A549 (cell line): ENCODE data around the gene PMP22. TPM values are rescaled to one million over a fixed set of nuclear protein-coding genes. Genes with fewer than 3 reads are reported as not detected.

ENCODE experiments used
- ATAC-seq, 2 experiments: fragments of 200-7000 bp in 1 of 2; fragments of >200 bp in 1 of 2; cut with Nextera tagmentation in 1 of 2; cut with Tn5 transposase in 1 of 2; 3 replicates each; pipeline versions ENCODE4 v1.8.0 to v1.9.1; 2018 to 2020; ENCODE audit warnings: mild to moderate bottlenecking in 1 of 2, moderate library complexity in 1 of 2
- CTCF ChIA-PET: fragments of 300-600 bp; sonication (Branson Sonifier 250); formaldehyde crosslinking; extraction: SDS; loops from one replicate; lab custom pipeline; 2021; ENCODE audit warnings: antibody characterized with exemption, inconsistent platforms; lab: Yijun Ruan, JAX
- POLR2A ChIA-PET: fragments of 350-600 bp; formaldehyde crosslinking; extraction: SDS; loops from one replicate; lab custom pipeline; 2021; ENCODE audit warnings: antibody characterized with exemption, inconsistent platforms; lab: Yijun Ruan, JAX
- DNase-seq, 2 experiments: peaks; one replicate each; pipeline versions ENCODE4 v3.0.0 to v3.0.0-alpha.2; 2011 to 2016; ENCODE audit warnings: low read depth in 1 of 2, low spot score in 1 of 2
- FAIRE-seq: peaks from 2 replicates; lab custom pipeline; 2011; peaks lifted over from hg19 to GRCh38; lab: Jason Lieb, UNC
- H3K27ac ChIP-seq, 2 experiments: fragments of >200 bp; sonication (Bioruptor Twin); formaldehyde crosslinking; 3 replicates each; pipeline ENCODE4 v1.5.1; 2016 to 2017
- H3K4me1 ChIP-seq: fragments of >200 bp; sonication (Bioruptor Twin); formaldehyde crosslinking; 3 replicates; pipeline ENCODE4 v1.6.1; 2016
- H3K4me2 ChIP-seq: fragments of >200 bp; sonication (Bioruptor Twin); formaldehyde crosslinking; 3 replicates; pipeline ENCODE4 v1.6.1; 2016
- H3K4me3 ChIP-seq: fragments of >200 bp; sonication (Bioruptor Twin); formaldehyde crosslinking; 3 replicates; pipeline ENCODE4 v1.5.1; 2016
- H3K9me3 ChIP-seq: fragments of >200 bp; sonication (Bioruptor Twin); formaldehyde crosslinking; 3 replicates; pipeline ENCODE4 v1.6.1; 2016
- CHD2 ChIP-seq: fragments of 150-350 bp; IDR thresholded peaks from 2 replicates; pipeline ENCODE4 v1.6.1; 2014; ENCODE audit warnings: low read length; ENCODE audit not compliant: partially characterized antibody
- EHMT2 ChIP-seq: fragments of 200-600 bp; sonication (generic); IDR thresholded peaks from 2 replicates; pipeline ENCODE4 v1.6.1; 2016; ENCODE audit warnings: antibody characterized with exemption, low read depth, mild to moderate bottlenecking, moderate library complexity
- EP300 ChIP-seq, 2 experiments: fragments of >200 bp; sonication (Bioruptor Twin); formaldehyde crosslinking; IDR thresholded peaks; 2 replicates in 1 of 2; 3 replicates in 1 of 2; pipeline ENCODE4 v1.6.1; 2016 to 2017
- ESRRA ChIP-seq: fragments of 150-350 bp; IDR thresholded peaks from 2 replicates; pipeline ENCODE4 v1.6.1; 2014; ENCODE audit warnings: mild to moderate bottlenecking, low read length, borderline replicate concordance
- FOSL2 ChIP-seq, 2 experiments: fragments of 450-650 bp in 1 of 2; fragments of >200 bp in 1 of 2; sonication (Bioruptor Twin) in 1 of 2; formaldehyde crosslinking; IDR thresholded peaks; 2 replicates each; pipeline versions ENCODE4 v1.5.0 to v1.6.1; 2016 to 2020; ENCODE audit warnings: mild to moderate bottlenecking in 1 of 2, moderate library complexity in 1 of 2
- FOXS1 ChIP-seq: fragments of 250-450 bp; sonication (Bioruptor Pico); IDR thresholded peaks from 2 replicates; pipeline ENCODE4 v1.5.0; 2020; ENCODE audit warnings: mild to moderate bottlenecking, moderate library complexity
- HEYL ChIP-seq: fragments of 250-450 bp; sonication (Bioruptor Pico); IDR thresholded peaks from 2 replicates; pipeline ENCODE4 v1.8.0; 2021; ENCODE audit warnings: mild to moderate bottlenecking, moderate library complexity
- HOXA7 ChIP-seq: fragments of 250-450 bp; sonication (Bioruptor Pico); IDR thresholded peaks from 2 replicates; pipeline ENCODE4 v1.5.0; 2020; ENCODE audit warnings: mild to moderate bottlenecking, moderate library complexity
- JUN ChIP-seq, 2 experiments: fragments of >200 bp; sonication (Bioruptor Twin); formaldehyde crosslinking; IDR thresholded peaks; 2 replicates in 1 of 2; 3 replicates in 1 of 2; pipeline ENCODE4 v1.6.1; 2016 to 2017
- MAFK ChIP-seq: fragments of 450-650 bp; IDR thresholded peaks from 2 replicates; pipeline ENCODE4 v1.6.1; 2014; ENCODE audit not compliant: partially characterized antibody
- MYC ChIP-seq: IDR thresholded peaks from 2 replicates; pipeline ENCODE4 v1.6.1; 2012; ENCODE audit warnings: mild to moderate bottlenecking, inconsistent platforms, low read length, improper control_type of control experiment, borderline replicate concordance
- NFE2L2 ChIP-seq: fragments of 150-350 bp; conservative IDR thresholded peaks from 2 replicates; pipeline ENCODE4 v1.6.1; 2014; ENCODE audit warnings: low read length
- PHF8 ChIP-seq: fragments of 200-600 bp; sonication (generic); IDR thresholded peaks from 2 replicates; pipeline ENCODE4 v1.6.1; 2016; ENCODE audit warnings: low read depth, mild to moderate bottlenecking, antibody characterized with exemption, moderate library complexity, borderline replicate concordance
- POLR2A ChIP-seq: IDR thresholded peaks from 2 replicates; pipeline ENCODE4 v1.6.1; 2012; ENCODE audit warnings: mild to moderate bottlenecking, low read length
- RARB ChIP-seq: fragments of 250-450 bp; sonication (Bioruptor Pico); IDR thresholded peaks from 2 replicates; pipeline ENCODE4 v1.8.0; 2021; ENCODE audit warnings: mild to moderate bottlenecking, moderate library complexity
- RFX5 ChIP-seq: fragments of 450-650 bp; IDR thresholded peaks from 2 replicates; pipeline ENCODE4 v1.7.1; 2014; ENCODE audit warnings: antibody characterized with exemption, mild to moderate bottlenecking, moderate library complexity
- TFCP2L1 ChIP-seq: fragments of 250-450 bp; sonication (Bioruptor Pico); IDR thresholded peaks from 2 replicates; pipeline ENCODE4 v1.5.0; 2021; ENCODE audit warnings: mild to moderate bottlenecking
- TP53 ChIP-seq: fragments of 250-450 bp; sonication (Bioruptor Pico); IDR thresholded peaks from 2 replicates; pipeline ENCODE4 v1.5.0; 2021; ENCODE audit warnings: mild to moderate bottlenecking, moderate library complexity
- ZC3H11A ChIP-seq: fragments of 450-650 bp; IDR thresholded peaks from 2 replicates; pipeline ENCODE4 v1.6.1; 2014; ENCODE audit warnings: antibody characterized with exemption, mild to moderate bottlenecking
- WGBS: methylation state at CpG from one replicate; pipeline ENCODE4 v1.1.6; 2017; ENCODE audit errors: missing lambda C conversion rate; 5-methylcytosine and 5-hydroxymethylcytosine counted together
- polyA plus RNA-seq, 4 experiments: library from polyadenylated mRNA; depleted of rRNA in 3 of 4; stranded (reverse); fragments of >200 nt; fragmentation: RNase III in 1 of 4; extraction: RNeasy Plus Mini Kit Qiagen cat#74134 plus additional on column Dnase treatment in 1 of 4; gene quantifications; 2 replicates in 3 of 4; 3 replicates in 1 of 4; pipeline ENCODE4 v1.2.3, GENCODE V29; 2011 to 2017
- TF ChIP-seq, protein P1 (sequence below): IDR thresholded peaks from 2 replicates; pipeline ENCODE4 v1.6.1; 2012
- TF ChIP-seq, protein P2 (sequence below): fragments of 250-450 bp; sonication (Bioruptor Pico); IDR thresholded peaks from 2 replicates; pipeline ENCODE4 v1.5.0; 2021; ENCODE audit warnings: mild to moderate bottlenecking, moderate library complexity, borderline replicate concordance
- TF ChIP-seq, protein P3 (sequence below): fragments of 150-350 bp; IDR thresholded peaks from 2 replicates; pipeline ENCODE4 v1.6.1; 2014; ENCODE audit warnings: low read depth, mild to moderate bottlenecking, low read length

The PMP22 gene
- polyA plus RNA-seq, 2 of the 4 experiments (the other 2 are of a cell fraction): 40.1 to 102 TPM

DNA sequence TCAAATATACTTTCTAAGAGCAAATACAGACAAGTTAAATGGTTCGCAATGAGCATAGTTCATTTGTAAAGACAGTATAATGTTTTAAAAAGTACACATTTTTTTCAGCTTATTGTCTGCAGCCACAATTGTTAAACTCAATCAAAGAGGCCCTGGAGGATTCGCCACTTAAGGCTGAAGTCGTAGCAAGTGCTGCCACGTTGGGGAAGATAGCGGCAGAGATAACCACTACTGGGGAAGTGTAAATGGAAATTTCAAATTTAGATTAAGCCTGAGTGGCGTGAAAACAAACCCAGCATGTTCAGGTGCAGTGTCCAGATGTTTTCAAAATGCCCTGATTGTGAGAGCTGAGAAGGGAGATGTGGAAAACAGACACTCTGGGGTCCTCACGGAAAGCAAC, 8.4 kb downstream of the PMP22 start:
- H3K4me3 ChIP-seq: no peak overlapping the region
- 93% methylated on average over 7 of the region's 7 CpGs for WGBS
- peak overlapping the region; percentile 32; the same call in 1 of the 3 replicates for H3K4me2 ChIP-seq
- no peak overlapping the region for H3K27ac ChIP-seq
- CTCF ChIA-PET: interaction anchor here (0.6 to 4.8 kb wide), 30 partner anchors 8 to 395 kb away, joined by 3 to 248 read pairs (median 4); partner anchors contain the start of gene CDRT4
- POLR2A ChIA-PET: no interaction called here
- H3K4me1 ChIP-seq: peaks cover 12% of the 10 kb centered on the region; the same call in 2 of the 3 replicates
- TF ChIP-seq PHF8: no peak
- TF ChIP-seq, protein P1, sequence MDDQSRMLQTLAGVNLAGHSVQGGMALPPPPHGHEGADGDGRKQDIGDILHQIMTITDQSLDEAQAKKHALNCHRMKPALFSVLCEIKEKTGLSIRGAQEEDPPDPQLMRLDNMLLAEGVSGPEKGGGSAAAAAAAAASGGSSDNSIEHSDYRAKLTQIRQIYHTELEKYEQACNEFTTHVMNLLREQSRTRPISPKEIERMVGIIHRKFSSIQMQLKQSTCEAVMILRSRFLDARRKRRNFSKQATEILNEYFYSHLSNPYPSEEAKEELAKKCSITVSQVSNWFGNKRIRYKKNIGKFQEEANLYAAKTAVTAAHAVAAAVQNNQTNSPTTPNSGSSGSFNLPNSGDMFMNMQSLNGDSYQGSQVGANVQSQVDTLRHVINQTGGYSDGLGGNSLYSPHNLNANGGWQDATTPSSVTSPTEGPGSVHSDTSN: no peak
- TF ChIP-seq MAFK: no peak
- TF ChIP-seq EP300 (IDR thresholded peaks at IDR 0.05): no peak
- FAIRE-seq: no peak
- H3K9me3 ChIP-seq: no peaks in the 10 kb centered on the region
- no peak for DNase-seq
- no peak for ATAC-seq

DNA sequence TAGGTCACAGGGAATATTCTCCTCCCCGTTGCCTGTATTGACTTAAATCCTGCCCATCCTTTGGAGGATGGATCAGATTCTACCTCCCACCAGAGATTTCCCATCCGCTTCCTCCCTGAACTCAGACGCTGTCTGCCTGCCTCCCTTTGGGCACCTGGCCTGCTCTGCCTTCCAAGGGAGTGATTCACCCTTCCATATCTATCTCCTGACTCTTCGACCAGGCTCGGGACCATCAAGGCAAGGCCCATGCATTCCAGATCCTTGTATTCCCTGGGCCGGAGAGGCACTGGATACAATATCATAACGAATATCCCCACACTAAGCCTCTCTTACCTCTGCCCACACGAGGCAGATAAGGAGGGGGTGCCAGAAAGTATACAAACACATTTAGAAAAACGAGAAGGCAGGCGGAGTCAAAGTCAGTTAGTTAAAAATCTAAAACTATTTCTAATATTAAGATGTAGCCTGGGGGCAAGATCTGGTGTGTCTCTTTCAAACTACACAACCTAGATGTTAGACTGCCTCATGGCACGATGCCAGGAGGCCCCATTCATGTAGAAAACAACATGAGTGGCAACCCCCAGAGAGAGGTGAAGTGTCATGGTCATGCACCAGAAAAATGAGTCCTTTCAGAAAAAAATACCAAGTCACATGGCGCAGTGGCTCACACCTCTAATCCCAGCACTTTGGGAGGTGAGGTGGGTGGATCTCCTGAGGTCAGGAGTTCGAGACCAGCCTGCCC, 9.2 kb downstream of the PMP22 start:
- ATAC-seq: no peak
- FAIRE-seq: no peak
- POLR2A ChIA-PET: interaction anchor here (0.5 kb wide), 1 partner anchor 313 kb away, joined by 4 read pairs; no protein-coding TSS in a partner anchor
- no peak overlapping the region for H3K4me3 ChIP-seq
- WGBS: 83% methylated on average over 13 of the region's 13 CpGs
- H3K9me3 ChIP-seq: no peaks in the 10 kb centered on the region
- H3K27ac ChIP-seq: no peak overlapping the region
- TF ChIP-seq FOSL2 (IDR thresholded peaks at IDR 0.05) (no peak), FOSL2 (CRISPR knock-in tag; IDR thresholded peaks at IDR 0.05) (no peak), TFCP2L1 (CRISPR knock-in tag) (no peak), HOXA7 (CRISPR knock-in tag) (0 out of 2 replicates have a peak, but pooled peaks have one; percentile 16)
- TF ChIP-seq, all 56 proteins: peak for 1
- Histone ChIP-seq H3K4me2 (no peak overlapping the region), H3K4me1 (peaks cover 12% of the 10 kb centered on the region; the same call in 2 of the 3 replicates)
- no peak for DNase-seq
- CTCF ChIA-PET: interaction anchor here (1.0 to 4.8 kb wide), 16 partner anchors 7 to 396 kb away, joined by 3 to 248 read pairs (median 6); partner anchors contain the start of gene CDRT4

DNA sequence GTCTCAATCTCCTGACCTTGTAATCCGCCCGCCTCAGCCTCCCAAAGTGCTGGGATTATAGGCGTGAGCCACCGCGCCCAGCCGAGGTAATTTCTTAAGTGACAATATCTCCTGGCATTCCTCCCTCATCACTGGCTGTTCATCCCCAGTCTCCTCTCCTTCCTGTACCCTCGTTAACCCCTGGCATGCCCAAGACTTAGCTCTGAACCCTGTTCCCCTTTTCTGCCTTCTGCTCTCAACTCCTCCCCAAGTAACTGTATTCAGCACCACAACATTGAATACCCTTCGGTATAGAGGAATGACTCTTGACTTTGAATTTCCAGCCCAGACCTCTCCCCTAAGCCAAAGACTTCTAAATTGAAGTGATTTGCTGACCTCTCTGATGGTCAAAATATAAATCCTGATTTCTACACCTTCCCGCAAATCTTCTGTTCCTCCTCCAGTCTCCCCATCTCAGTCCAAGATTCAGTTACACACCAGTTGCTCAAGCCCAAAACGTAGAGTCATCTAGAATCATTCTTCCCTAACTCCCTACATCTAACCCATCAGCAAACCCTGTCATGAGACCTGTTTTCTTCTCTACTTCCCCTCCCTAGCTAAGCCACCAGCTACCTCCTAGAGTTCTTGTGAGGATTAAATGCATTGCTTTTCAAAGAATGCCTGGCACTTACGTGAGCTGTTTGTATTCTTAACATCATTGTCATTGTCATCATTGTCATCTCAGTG, 14.8 kb downstream of the PMP22 start:
- no peaks in the 10 kb centered on the region for H3K4me1 ChIP-seq
- ATAC-seq (no peak), DNase-seq (no peak), FAIRE-seq (no peak)
- H3K9me3 ChIP-seq: no peaks in the 10 kb centered on the region
- H3K4me2 ChIP-seq: no peak overlapping the region
- no peak overlapping the region for H3K27ac ChIP-seq
- TF ChIP-seq FOXS1 (CRISPR knock-in tag): no peak
- TF ChIP-seq HOXA7 (CRISPR knock-in tag): 0 out of 2 replicates have a peak, but pooled peaks have one; percentile 22
- POLR2A ChIA-PET: no interaction called here
- WGBS: 89% methylated on average over 11 of the region's 11 CpGs
- CTCF ChIA-PET: interaction anchor here (0.9 to 8.0 kb wide), 9 partner anchors 8 to 267 kb away, joined by 3 to 78 read pairs (median 4); no protein-coding TSS in a partner anchor
- H3K4me3 ChIP-seq: no peak overlapping the region

DNA sequence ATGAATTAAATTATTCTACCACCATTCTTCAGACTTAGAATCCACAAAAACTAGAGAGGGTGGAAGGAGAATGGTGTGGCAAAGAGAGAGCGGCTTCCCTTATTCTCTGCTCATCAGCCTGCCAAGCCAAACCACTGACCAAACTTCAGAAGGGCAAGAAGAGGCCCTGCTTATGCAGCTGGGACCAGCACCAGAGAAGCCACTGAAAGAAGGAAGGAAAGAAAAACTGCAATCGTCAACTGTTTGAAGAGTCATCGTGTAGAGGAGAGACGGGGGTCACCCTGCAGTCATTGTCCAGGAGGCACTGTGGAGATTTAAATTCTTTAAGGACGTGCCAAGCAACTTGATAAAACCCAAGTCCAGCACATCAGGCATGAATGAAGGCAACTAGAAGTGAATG, 15.6 kb downstream of the PMP22 start:
- DNase-seq (no peak), ATAC-seq (no peak), FAIRE-seq (no peak)
- Histone ChIP-seq H3K4me1 (no peaks in the 10 kb centered on the region), H3K4me2 (no peak overlapping the region), H3K4me3 (no peak overlapping the region), H3K27ac (no peak overlapping the region), H3K9me3 (no peaks in the 10 kb centered on the region)
- no peak for TF ChIP-seq ZC3H11A
- no peak for TF ChIP-seq CHD2
- no peak for TF ChIP-seq HEYL (CRISPR knock-in tag)
- no peak for TF ChIP-seq MYC
- TF ChIP-seq, protein P2, sequence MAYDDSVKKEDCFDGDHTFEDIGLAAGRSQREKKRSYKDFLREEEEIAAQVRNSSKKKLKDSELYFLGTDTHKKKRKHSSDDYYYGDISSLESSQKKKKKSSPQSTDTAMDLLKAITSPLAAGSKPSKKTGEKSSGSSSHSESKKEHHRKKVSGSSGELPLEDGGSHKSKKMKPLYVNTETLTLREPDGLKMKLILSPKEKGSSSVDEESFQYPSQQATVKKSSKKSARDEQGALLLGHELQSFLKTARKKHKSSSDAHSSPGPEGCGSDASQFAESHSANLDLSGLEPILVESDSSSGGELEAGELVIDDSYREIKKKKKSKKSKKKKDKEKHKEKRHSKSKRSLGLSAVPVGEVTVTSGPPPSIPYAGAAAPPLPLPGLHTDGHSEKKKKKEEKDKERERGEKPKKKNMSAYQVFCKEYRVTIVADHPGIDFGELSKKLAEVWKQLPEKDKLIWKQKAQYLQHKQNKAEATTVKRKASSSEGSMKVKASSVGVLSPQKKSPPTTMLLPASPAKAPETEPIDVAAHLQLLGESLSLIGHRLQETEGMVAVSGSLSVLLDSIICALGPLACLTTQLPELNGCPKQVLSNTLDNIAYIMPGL (CRISPR knock-in tag): no peak
- no peak for TF ChIP-seq EHMT2
- no peak for TF ChIP-seq JUN (IDR thresholded peaks at IDR 0.05)
- no peak for TF ChIP-seq RFX5
- TF ChIP-seq, protein P3, sequence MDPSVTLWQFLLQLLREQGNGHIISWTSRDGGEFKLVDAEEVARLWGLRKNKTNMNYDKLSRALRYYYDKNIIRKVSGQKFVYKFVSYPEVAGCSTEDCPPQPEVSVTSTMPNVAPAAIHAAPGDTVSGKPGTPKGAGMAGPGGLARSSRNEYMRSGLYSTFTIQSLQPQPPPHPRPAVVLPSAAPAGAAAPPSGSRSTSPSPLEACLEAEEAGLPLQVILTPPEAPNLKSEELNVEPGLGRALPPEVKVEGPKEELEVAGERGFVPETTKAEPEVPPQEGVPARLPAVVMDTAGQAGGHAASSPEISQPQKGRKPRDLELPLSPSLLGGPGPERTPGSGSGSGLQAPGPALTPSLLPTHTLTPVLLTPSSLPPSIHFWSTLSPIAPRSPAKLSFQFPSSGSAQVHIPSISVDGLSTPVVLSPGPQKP: no peak
- TF ChIP-seq TP53 (CRISPR knock-in tag): no peak
- TF ChIP-seq POLR2A: no peak
- TF ChIP-seq RARB (CRISPR knock-in tag): no peak
- no peak for TF ChIP-seq NFE2L2
- no peak for TF ChIP-seq TFCP2L1 (CRISPR knock-in tag)
- no peak for TF ChIP-seq ESRRA
- ChIA-PET CTCF (interaction anchor here (1.6 to 8.0 kb wide), 4 partner anchors 9 to 252 kb away, joined by 5 to 78 read pairs (median 36); no protein-coding TSS in a partner anchor), POLR2A (no interaction called here)
- 94% methylated on average over 5 of the region's 5 CpGs for WGBS
